K562 treated with DMSO at 1 percent for 4 hours (cell line): Measurements from ENCODE around the gene GIMAP6. TPM values are rescaled to one million over a fixed set of nuclear protein-coding genes. Genes with fewer than 3 reads are reported as not detected.

ENCODE experiments used
- total RNA-seq: library from RNA; unstranded; fragments of 300-600 nt; gene quantifications from 2 replicates; pipeline ENCODE4 v1.2.3, GENCODE V29; 2022; ENCODE audit not compliant: insufficient read depth

Gene GIMAP6
- total RNA-seq = 0.17 TPM in 1 of 2 replicates, not detected in the other

DNA sequence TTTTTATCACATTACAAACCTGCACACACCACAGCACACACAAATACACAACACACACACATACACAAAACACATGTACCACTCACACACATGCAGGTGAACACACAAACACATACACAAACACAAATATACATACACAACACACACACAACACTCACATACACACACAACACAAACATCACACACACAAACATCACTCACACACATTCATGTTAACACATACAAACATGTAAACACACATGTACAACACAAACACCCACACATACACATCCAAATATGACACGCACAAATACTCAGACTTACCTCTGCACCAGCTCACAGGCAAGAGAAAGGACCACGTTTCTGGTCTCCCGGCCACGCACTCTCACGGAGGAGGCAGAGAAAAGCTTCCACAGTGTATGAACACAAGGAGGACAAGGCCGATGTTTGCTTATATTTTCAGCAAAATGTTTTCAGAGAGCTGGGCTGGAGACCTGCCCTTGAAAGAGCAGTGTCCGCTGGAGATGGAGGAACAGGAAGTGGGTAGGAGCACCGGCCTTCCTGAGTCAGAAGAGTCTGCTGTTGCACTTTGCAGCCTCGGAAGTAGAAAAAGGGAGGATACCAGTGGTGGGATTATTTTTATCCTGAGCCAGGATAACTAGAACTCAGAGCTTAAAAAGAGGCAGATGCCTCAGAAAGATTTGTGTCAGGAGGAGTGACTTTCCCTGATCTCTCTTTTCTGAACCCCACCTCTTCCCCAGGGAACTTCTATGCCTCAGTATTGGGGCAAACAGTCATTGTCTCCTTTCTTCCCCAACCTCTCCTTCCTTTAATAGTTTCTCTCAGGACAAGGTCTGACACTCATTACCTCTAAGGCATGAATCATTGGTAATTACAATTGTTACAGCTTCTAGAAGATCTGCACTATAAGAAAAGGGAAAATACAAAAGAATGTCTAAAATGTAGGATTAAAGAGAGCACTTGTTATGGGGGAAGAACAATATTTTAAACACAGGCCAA is at the start of gene GIMAP6:
Gene GIMAP6 (minus strand): TSS at position 520 of the 999 bp plus-strand sequence. CDS start 2,243 bp downstream, outside the sequence.

Other genes with a start within 250 kb of the GIMAP6 start
- not detected in 2 replicates for gene GIMAP8, start 181.8 kb downstream of the GIMAP6 start, total RNA-seq
- gene GIMAP7, start 117.5 kb downstream of the GIMAP6 start, total RNA-seq = not detected in 2 replicates
- not detected in 2 replicates for gene GIMAP4, start 65.0 kb downstream of the GIMAP6 start, total RNA-seq
- 2.2 and 3.3 TPM in 2 replicates for gene GIMAP2, start 53.3 kb upstream of the GIMAP6 start, total RNA-seq
- not detected in 2 replicates for gene GIMAP1, start 84.2 kb upstream of the GIMAP6 start, total RNA-seq
- 0.55 and 0.70 TPM in 2 replicates for gene GIMAP5, start 105.0 kb upstream of the GIMAP6 start, total RNA-seq
- gene TMEM176B, start 168.0 kb upstream of the GIMAP6 start, total RNA-seq = 1.2 TPM in 1 of 2 replicates, not detected in the other
- 0.84 and 1.2 TPM in 2 replicates for gene TMEM176A, start 168.4 kb upstream of the GIMAP6 start, total RNA-seq
- not detected in 2 replicates for gene AOC1, start 220.1 kb upstream of the GIMAP6 start, total RNA-seq